Stomach (tissue), 4 donors: ENCODE data around the gene TYW3.

Experiments
- CTCF ChIP-seq, 7 experiments: fragments of 450-650 bp in 4 of 7; fragments of 200-600 bp in 3 of 7; sonication (generic) in 3 of 7; IDR thresholded peaks; one replicate each; pipeline ENCODE4 v1.5.1; 2016 to 2019; ENCODE audit warnings: antibody characterized with exemption in 7 of 7, control low read depth in 2 of 7, mild to moderate bottlenecking in 1 of 7
- EP300 ChIP-seq: sonication (generic); formaldehyde crosslinking; IDR thresholded peaks from one replicate; pipeline ENCODE4 v1.6.1; 2017; ENCODE audit warnings: antibody characterized with exemption
- POLR2A ChIP-seq, 4 donors: fragments of 450-650 bp; IDR thresholded peaks; one replicate each; pipeline ENCODE4 v1.6.1; 2016; ENCODE audit warnings: antibody characterized with exemption in 4 of 4, control low read depth in 2 of 4, mild to moderate bottlenecking in 1 of 4, moderate library complexity in 1 of 4
- POLR2AphosphoS5 ChIP-seq, 3 donors: sonication (generic); formaldehyde crosslinking; IDR thresholded peaks; one replicate each; pipeline ENCODE4 v1.6.1; 2016; ENCODE audit warnings: antibody characterized with exemption in 3 of 3

DNA sequence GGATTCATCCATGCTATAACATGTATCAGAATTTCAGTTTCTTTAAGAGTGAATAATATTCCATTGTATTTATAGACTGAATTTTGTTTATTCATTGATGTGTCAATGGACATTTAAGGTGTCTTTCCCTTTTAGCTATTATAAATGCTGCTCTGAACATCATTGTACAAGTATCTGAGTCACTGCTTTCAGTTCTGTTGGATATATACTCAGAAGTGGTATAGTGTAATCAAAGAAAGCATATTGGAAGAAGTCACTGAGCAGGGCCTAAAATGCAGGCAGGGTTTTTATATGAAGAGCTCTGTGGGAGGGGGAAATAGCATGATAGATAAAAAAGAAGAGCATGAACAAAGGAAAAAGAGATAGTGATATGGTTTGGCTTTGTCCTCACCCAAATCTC lies 22.5 kb downstream of the TYW3 start:
- no peak for TF ChIP-seq CTCF (IDR thresholded peaks at IDR 0.05)
- TF ChIP-seq EP300, result no peak
- TF ChIP-seq POLR2A (IDR thresholded peaks at IDR 0.05), result no peak
- no peak for TF ChIP-seq POLR2AphosphoS5 (IDR thresholded peaks at IDR 0.05)
